Right atrium auricular region (tissue), 2 donors: ENCODE data around the gene RNU4-1. TPM values are rescaled to one million over a fixed set of nuclear protein-coding genes. Genes with fewer than 3 reads are reported as not detected.

ENCODE experiments used
- DNase-seq: peaks from one replicate; pipeline ENCODE4 v3.0.0-alpha.2; 2019; ENCODE audit warnings: low spot score
- H3K27ac ChIP-seq, 2 donors: fragments of 200-600 bp; sonication (generic); 1 replicate in 1 of 2; 2 replicates in 1 of 2; pipeline ENCODE4 v1.5.1; 2016 to 2019
- H3K27me3 ChIP-seq, 2 donors: fragments of 200-600 bp; sonication (generic); one replicate each; pipeline versions ENCODE4 v1.5.1 to v1.6.0; 2017 to 2019
- H3K36me3 ChIP-seq: fragments of 200-600 bp; sonication (generic); one replicate; pipeline ENCODE4 v1.5.1; 2016
- H3K4me1 ChIP-seq, 2 donors: fragments of 200-600 bp; sonication (generic); one replicate each; pipeline versions ENCODE4 v1.5.1 to v1.6.0; 2017 to 2019
- H3K4me3 ChIP-seq, 2 donors: fragments of 200-600 bp; sonication (generic); 1 replicate in 1 of 2; 2 replicates in 1 of 2; pipeline ENCODE4 v1.5.1; 2017 to 2019; ENCODE audit warnings: mild to moderate bottlenecking in 1 of 2, moderate library complexity in 1 of 2
- H3K9me3 ChIP-seq, 2 donors: fragments of 200-600 bp; sonication (generic); one replicate each; pipeline ENCODE4 v1.5.1; 2019
- total RNA-seq, 2 donors: library from RNA; depleted of rRNA; stranded (reverse); fragments of >200 nt; gene quantifications; one replicate each; pipeline ENCODE4 v1.1.0, GENCODE V29; 2016
- TF ChIP-seq, protein P1 (sequence below), 2 donors: fragments of 200-600 bp; sonication (generic); IDR thresholded peaks; one replicate each; pipeline ENCODE4 v1.5.1; 2019; ENCODE audit warnings: antibody characterized with exemption in 2 of 2

RNU4-1 gene
- total RNA-seq, 2 donors from 2014 or later = not detected

DNA sequence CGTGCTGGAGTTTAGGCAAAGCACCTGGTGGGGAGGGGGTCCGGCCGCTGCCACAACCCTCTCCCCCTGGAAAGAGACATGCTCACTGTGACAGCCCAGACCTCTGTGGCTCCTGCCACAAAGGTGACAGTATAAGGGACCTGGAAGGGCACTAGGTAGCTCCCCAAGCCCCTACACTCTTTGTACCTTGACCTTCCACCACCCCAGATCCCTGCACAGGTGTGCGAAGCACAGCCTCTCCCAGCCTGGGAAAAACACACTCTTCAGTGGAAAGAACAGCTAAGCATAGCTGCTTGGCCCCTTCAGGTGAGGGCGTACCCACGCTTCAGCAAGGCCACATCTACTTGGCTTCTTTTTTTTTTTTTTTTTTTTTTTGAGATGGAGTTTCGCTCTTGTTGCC lies 39.5 kb upstream of the RNU4-1 start:
- Histone ChIP-seq H3K27me3 (no peaks in the 10 kb centered on the region), H3K4me1 (no peaks in the 10 kb centered on the region)
- TF ChIP-seq, protein P1, sequence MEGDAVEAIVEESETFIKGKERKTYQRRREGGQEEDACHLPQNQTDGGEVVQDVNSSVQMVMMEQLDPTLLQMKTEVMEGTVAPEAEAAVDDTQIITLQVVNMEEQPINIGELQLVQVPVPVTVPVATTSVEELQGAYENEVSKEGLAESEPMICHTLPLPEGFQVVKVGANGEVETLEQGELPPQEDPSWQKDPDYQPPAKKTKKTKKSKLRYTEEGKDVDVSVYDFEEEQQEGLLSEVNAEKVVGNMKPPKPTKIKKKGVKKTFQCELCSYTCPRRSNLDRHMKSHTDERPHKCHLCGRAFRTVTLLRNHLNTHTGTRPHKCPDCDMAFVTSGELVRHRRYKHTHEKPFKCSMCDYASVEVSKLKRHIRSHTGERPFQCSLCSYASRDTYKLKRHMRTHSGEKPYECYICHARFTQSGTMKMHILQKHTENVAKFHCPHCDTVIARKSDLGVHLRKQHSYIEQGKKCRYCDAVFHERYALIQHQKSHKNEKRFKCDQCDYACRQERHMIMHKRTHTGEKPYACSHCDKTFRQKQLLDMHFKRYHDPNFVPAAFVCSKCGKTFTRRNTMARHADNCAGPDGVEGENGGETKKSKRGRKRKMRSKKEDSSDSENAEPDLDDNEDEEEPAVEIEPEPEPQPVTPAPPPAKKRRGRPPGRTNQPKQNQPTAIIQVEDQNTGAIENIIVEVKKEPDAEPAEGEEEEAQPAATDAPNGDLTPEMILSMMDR (IDR thresholded peaks at IDR 0.05) = no peak

GRCh38 chr12:120332041-120332440 lies 39.0 kb upstream of the RNU4-1 start:
- H3K27ac ChIP-seq = no peak overlapping the region
- DNase-seq = no peak
- no peaks in the 10 kb centered on the region for H3K4me1 ChIP-seq
- no peaks in the 10 kb centered on the region for H3K36me3 ChIP-seq
- TF ChIP-seq, protein P1 (IDR thresholded peaks at IDR 0.05) = no peak
- H3K9me3 ChIP-seq = no peaks in the 10 kb centered on the region
- no peak overlapping the region for H3K4me3 ChIP-seq
- no peaks in the 10 kb centered on the region for H3K27me3 ChIP-seq

More for the DNA sequence above, 39.5 kb upstream of the RNU4-1 start:
- H3K9me3 ChIP-seq = no peaks in the 10 kb centered on the region
- H3K27ac ChIP-seq = no peak overlapping the region
- no peak overlapping the region for H3K4me3 ChIP-seq
- no peaks in the 10 kb centered on the region for H3K36me3 ChIP-seq
- no peak for DNase-seq

- DNase-seq = no peak
- no peak overlapping the region for H3K27ac ChIP-seq
- TF ChIP-seq, protein P1 (IDR thresholded peaks at IDR 0.05) = no peak
- H3K4me3 ChIP-seq = no peak overlapping the region
- no peaks in the 10 kb centered on the region for H3K36me3 ChIP-seq
- H3K4me1 ChIP-seq = no peaks in the 10 kb centered on the region
- no peaks in the 10 kb centered on the region for H3K27me3 ChIP-seq
- H3K9me3 ChIP-seq = no peaks in the 10 kb centered on the region
Observed at GRCh38 chr12:120331390-120331789, 38.4 kb upstream of the RNU4-1 start.

GRCh38 chr12:120328228-120328627 lies 35.2 kb upstream of the RNU4-1 start:
- DNase-seq = no peak
- Histone ChIP-seq H3K27ac (no peak overlapping the region), H3K27me3 (no peaks in the 10 kb centered on the region), H3K36me3 (no peaks in the 10 kb centered on the region), H3K4me3 (no peak overlapping the region), H3K4me1 (no peaks in the 10 kb centered on the region), H3K9me3 (no peaks in the 10 kb centered on the region)
- TF ChIP-seq, protein P1 (IDR thresholded peaks at IDR 0.05) = no peak

- Histone ChIP-seq H3K27me3 (no peaks in the 10 kb centered on the region), H3K27ac (no peak within 1 kb of the TSS), H3K4me3 (no peak within 1 kb of the TSS), H3K9me3 (no peaks in the 10 kb centered on the region), H3K36me3 (no peaks in the 10 kb centered on the region), H3K4me1 (no peaks in the 10 kb centered on the region)
- TF ChIP-seq, protein P1 (IDR thresholded peaks at IDR 0.05) = no peak
- no peak for DNase-seq
Observed at GRCh38 chr12:120327593-120327992, 34.6 kb upstream of the RNU4-1 start, which contains the start of gene PLA2G1B. PLA2G1B (minus strand) TSS chr12:120327779; CDS start chr12:120327753, 26 bp downstream.

DNA sequence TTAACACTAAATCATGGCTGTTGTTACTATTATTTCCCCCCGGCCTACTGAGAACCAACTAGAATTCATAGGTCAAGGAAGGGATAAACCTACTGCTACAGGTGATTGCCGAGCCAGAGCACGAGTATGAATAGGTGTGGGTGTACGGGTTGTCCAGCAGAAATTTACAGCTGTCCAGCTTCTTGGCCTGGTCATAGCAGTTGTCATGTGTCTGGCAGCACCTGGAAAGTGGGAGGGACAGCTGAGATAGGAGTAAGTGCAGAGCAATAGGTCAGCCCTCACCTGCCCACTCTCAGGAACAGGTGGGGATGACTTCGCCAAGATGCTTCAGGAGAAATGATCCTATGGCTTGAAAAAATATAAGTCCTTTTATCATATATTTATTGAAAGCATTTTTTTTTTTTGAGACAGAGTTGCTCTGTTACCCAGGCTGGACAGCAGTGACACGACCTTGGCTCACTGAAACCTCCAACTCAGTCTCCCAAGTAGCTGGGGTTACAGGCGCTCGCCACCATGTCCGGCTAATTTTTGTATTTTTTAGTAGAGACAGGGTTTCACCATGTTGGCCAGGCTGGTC lies 31.9 kb upstream of the RNU4-1 start:
- no peaks in the 10 kb centered on the region for H3K9me3 ChIP-seq
- no peaks in the 10 kb centered on the region for H3K4me1 ChIP-seq
- DNase-seq = no peak
- no peaks in the 10 kb centered on the region for H3K36me3 ChIP-seq
- no peak overlapping the region for H3K4me3 ChIP-seq
- TF ChIP-seq, protein P1 (IDR thresholded peaks at IDR 0.05) = no peak
- no peaks in the 10 kb centered on the region for H3K27me3 ChIP-seq
- H3K27ac ChIP-seq = no peak overlapping the region
